PFSK-1 (cell line): ENCODE results near the gene OR5AN1.

ENCODE experiments used
- POLR2AphosphoS5 ChIP-seq: IDR thresholded peaks from 2 replicates; pipeline ENCODE4 v1.6.1; 2012; ENCODE audit warnings: low read depth, mild to moderate bottlenecking, control low read depth, low read length, moderate library complexity
- REST ChIP-seq, 2 experiments: IDR thresholded peaks; 2 replicates each; pipeline versions ENCODE4 v1.6.1 to v1.8.0; 2011 to 2012; ENCODE audit warnings: low read depth in 2 of 2, low read length in 2 of 2, control low read depth in 1 of 2, inconsistent platforms in 1 of 2, mild to moderate bottlenecking in 1 of 2, moderate library complexity in 1 of 2; ENCODE audit not compliant: insufficient read depth in 1 of 2
- SIN3A ChIP-seq: IDR thresholded peaks from 2 replicates; pipeline ENCODE4 v1.6.1; 2012; ENCODE audit warnings: mild to moderate bottlenecking, low read length, moderate library complexity, borderline replicate concordance; ENCODE audit not compliant: insufficient read depth
- TAF1 ChIP-seq: IDR thresholded peaks from 2 replicates; pipeline ENCODE4 v1.6.1; 2012; ENCODE audit warnings: low read length, control low read depth, borderline replicate concordance; ENCODE audit not compliant: insufficient read depth

GRCh38 chr11:59335001-59335400 lies 23.7 kb upstream of the OR5AN1 start:
- no peak for TF ChIP-seq TAF1
- no peak for TF ChIP-seq SIN3A
- no peak for TF ChIP-seq POLR2AphosphoS5
- no peak for TF ChIP-seq REST (IDR thresholded peaks at IDR 0.05; ENCODE audit: insufficient read depth in 1 of 2, low read depth in 2 of 2, low read length in 2 of 2)
